Ishikawa (cell line): Measurements from ENCODE around the gene LRRTM4.

Source experiments
- EGR1 ChIP-seq: IDR thresholded peaks from 2 replicates; pipeline ENCODE4 v1.6.1; 2012
- EP300 ChIP-seq: IDR thresholded peaks from 2 replicates; pipeline ENCODE4 v1.6.1; 2012; ENCODE audit warnings: borderline replicate concordance
- RAD21 ChIP-seq: IDR thresholded peaks from 2 replicates; pipeline ENCODE4 v1.6.1; 2012; ENCODE audit warnings: low read depth

GRCh38 chr2:77099961-77100360, 422.2 kb downstream of the LRRTM4 start:
- TF ChIP-seq RAD21 (no peak), EGR1 (no peak), EP300 (no peak)
